Neuronal stem cell (in vitro differentiated cells): ENCODE data around the gene BACE2.

Source experiments
- DNase-seq: peaks from one replicate; pipeline ENCODE4 v3.0.0-alpha.2; 2013; ENCODE audit warnings: low spot score
- H2AFZ ChIP-seq: one replicate; pipeline ENCODE4 v1.6.1; 2013; ENCODE audit warnings: mild to moderate bottlenecking, low read length, inconsistent platforms
- H2AK5ac ChIP-seq: 2 replicates; pipeline ENCODE4 v1.6.1; 2013; ENCODE audit warnings: low read depth, mild to moderate bottlenecking, inconsistent platforms, low read length, moderate library complexity, mixed read lengths
- H2BK120ac ChIP-seq: 2 replicates; pipeline ENCODE4 v1.6.1; 2013; ENCODE audit warnings: low read depth, mild to moderate bottlenecking, inconsistent platforms, low read length, moderate library complexity, mixed read lengths
- H2BK12ac ChIP-seq: one replicate; pipeline ENCODE4 v1.6.1; 2013; ENCODE audit warnings: low read length, inconsistent platforms
- H2BK15ac ChIP-seq: 2 replicates; pipeline ENCODE4 v1.6.1; 2013; ENCODE audit warnings: mild to moderate bottlenecking, low read length, inconsistent platforms, mixed read lengths
- H2BK5ac ChIP-seq: one replicate; pipeline ENCODE4 v1.6.1; 2013; ENCODE audit warnings: inconsistent platforms, mild to moderate bottlenecking, low read length, moderate library complexity
- H3K14ac ChIP-seq: one replicate; pipeline ENCODE4 v1.6.1; 2013; ENCODE audit warnings: low read length, inconsistent platforms
- H3K18ac ChIP-seq: 2 replicates; pipeline ENCODE4 v1.6.1; 2013; ENCODE audit warnings: low read length, inconsistent platforms
- H3K23ac ChIP-seq: 2 replicates; pipeline ENCODE4 v1.6.1; 2013; ENCODE audit warnings: low read depth, mild to moderate bottlenecking, mixed read lengths, low read length, inconsistent platforms; ENCODE audit not compliant: poor library complexity
- H3K27ac ChIP-seq: replicated peaks from 3 replicates; pipeline ENCODE4 v1.5.1; 2013; ENCODE audit warnings: low read length, inconsistent platforms
- H3K27me3 ChIP-seq, 3 experiments: 2 replicates each; pipeline ENCODE4 v1.6.1; 2013; ENCODE audit warnings: low read length in 3 of 3, mild to moderate bottlenecking in 2 of 3, inconsistent platforms in 1 of 3, low read depth in 1 of 3, mixed read lengths in 1 of 3, moderate library complexity in 1 of 3; ENCODE audit not compliant: control insufficient read depth in 3 of 3, insufficient read depth in 3 of 3
- H3K36me3 ChIP-seq, 2 donors: replicated peaks in 1 of 2; 2 replicates each; pipeline ENCODE4 v1.6.1; 2013; ENCODE audit warnings: low read length in 2 of 2; ENCODE audit not compliant: control insufficient read depth in 2 of 2, insufficient read depth in 2 of 2
- H3K4ac ChIP-seq: 2 replicates; pipeline ENCODE4 v1.6.1; 2013; ENCODE audit warnings: inconsistent platforms, mild to moderate bottlenecking, low read length, moderate library complexity
- H3K4me1 ChIP-seq, 2 donors: 1 replicate in 1 of 2; 2 replicates in 1 of 2; pipeline ENCODE4 v1.6.1; 2013; ENCODE audit warnings: low read length in 2 of 2, low read depth in 1 of 2; ENCODE audit not compliant: control insufficient read depth in 2 of 2, insufficient read depth in 1 of 2
- H3K4me2 ChIP-seq: one replicate; pipeline ENCODE4 v1.6.1; 2013; ENCODE audit warnings: mild to moderate bottlenecking, low read length, inconsistent platforms; ENCODE audit not compliant: insufficient read depth, poor library complexity, severe bottlenecking
- H3K4me3 ChIP-seq, 2 donors: 2 replicates each; pipeline ENCODE4 v1.5.1; 2013; ENCODE audit warnings: low read length in 2 of 2, mild to moderate bottlenecking in 2 of 2, inconsistent platforms in 1 of 2, moderate library complexity in 1 of 2
- H3K79me1 ChIP-seq: one replicate; pipeline ENCODE4 v1.6.1; 2013; ENCODE audit warnings: low read depth, mild to moderate bottlenecking, inconsistent platforms, low read length, moderate library complexity
- H3K9ac ChIP-seq: one replicate; pipeline ENCODE4 v1.6.1; 2013; ENCODE audit warnings: mild to moderate bottlenecking, low read depth, low read length, inconsistent platforms; ENCODE audit not compliant: poor library complexity
- H3K9me3 ChIP-seq, 2 donors: replicated peaks in 1 of 2; 2 replicates each; pipeline versions ENCODE3 to v1.6.1; 2013; ENCODE audit warnings: low read length in 2 of 2, mild to moderate bottlenecking in 2 of 2, inconsistent platforms in 1 of 2, low read depth in 1 of 2, mixed read lengths in 1 of 2, moderate library complexity in 1 of 2; ENCODE audit not compliant: control insufficient read depth in 2 of 2, insufficient read depth in 1 of 2
- H4K8ac ChIP-seq: one replicate; pipeline ENCODE4 v1.6.1; 2013; ENCODE audit warnings: low read depth, mild to moderate bottlenecking, inconsistent platforms, low read length, moderate library complexity
- H4K91ac ChIP-seq: one replicate; pipeline ENCODE4 v1.6.1; 2013; ENCODE audit warnings: low read length, low read depth, mild to moderate bottlenecking, inconsistent platforms; ENCODE audit not compliant: poor library complexity
- WGBS, 2 donors: extraction: QIAGEN DNeasy Blood & Tissue Kit; methylation state at CpG; one replicate each; pipeline ENCODE4 v1.1.7; 2013; ENCODE audit warnings: missing lambda C conversion rate in 2 of 2, mixed read lengths in 1 of 2; ENCODE audit not compliant: insufficient read length in 2 of 2, insufficient replicate concordance in 1 of 2; ENCODE audit errors: extremely low coverage in 2 of 2; 5-methylcytosine and 5-hydroxymethylcytosine counted together

The BACE2 gene

DNA sequence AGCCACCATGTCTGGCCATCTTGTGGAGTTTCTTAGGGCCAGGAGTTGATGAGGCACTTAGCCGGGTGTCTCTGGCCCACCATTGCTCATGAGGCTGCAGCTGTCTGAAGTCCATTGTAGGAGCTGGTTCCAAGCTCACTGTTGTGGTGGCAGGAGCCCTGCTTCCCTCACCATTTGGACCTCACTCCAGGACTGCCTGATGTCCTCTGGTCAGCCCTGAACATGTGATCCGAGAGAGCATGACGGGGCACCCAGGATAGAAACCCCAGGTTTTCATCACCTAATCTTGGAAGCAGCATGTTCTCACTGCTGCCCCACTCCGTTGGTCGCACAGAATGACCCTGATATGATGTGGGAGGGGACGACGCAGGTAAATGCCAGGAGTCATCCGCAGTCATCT, 92.5 kb downstream of the BACE2 start:
- no peak overlapping the region for H2BK5ac ChIP-seq
- no peaks in the 10 kb centered on the region for H3K27me3 ChIP-seq
- no peak overlapping the region for H3K27ac ChIP-seq
- H4K8ac ChIP-seq, result no peak overlapping the region
- no peaks in the 10 kb centered on the region for H3K36me3 ChIP-seq
- H3K79me1 ChIP-seq, result no peaks in the 10 kb centered on the region
- H3K23ac ChIP-seq, result no peak overlapping the region
- H3K4me1 ChIP-seq, result no peaks in the 10 kb centered on the region
- no CpG with 5 or more reads among the region's 8 CpGs for WGBS, 2 donors
- H4K91ac ChIP-seq, result no peak overlapping the region
- no peak overlapping the region for H3K4ac ChIP-seq
- H3K4me2 ChIP-seq, result no peak overlapping the region
- no peak overlapping the region for H2BK12ac ChIP-seq
- H3K14ac ChIP-seq, result no peak overlapping the region
- no peak overlapping the region for H2AFZ ChIP-seq
- H3K9ac ChIP-seq, result no peak overlapping the region
- H2BK120ac ChIP-seq, result no peak overlapping the region
- no peak overlapping the region for H3K18ac ChIP-seq
- H3K9me3 ChIP-seq, result peaks cover 0 to under 1% of the 10 kb centered on the region in 2 donors
- no peak overlapping the region for H2BK15ac ChIP-seq
- no peak overlapping the region for H3K4me3 ChIP-seq
- no peak for DNase-seq
- no peak overlapping the region for H2AK5ac ChIP-seq

DNA sequence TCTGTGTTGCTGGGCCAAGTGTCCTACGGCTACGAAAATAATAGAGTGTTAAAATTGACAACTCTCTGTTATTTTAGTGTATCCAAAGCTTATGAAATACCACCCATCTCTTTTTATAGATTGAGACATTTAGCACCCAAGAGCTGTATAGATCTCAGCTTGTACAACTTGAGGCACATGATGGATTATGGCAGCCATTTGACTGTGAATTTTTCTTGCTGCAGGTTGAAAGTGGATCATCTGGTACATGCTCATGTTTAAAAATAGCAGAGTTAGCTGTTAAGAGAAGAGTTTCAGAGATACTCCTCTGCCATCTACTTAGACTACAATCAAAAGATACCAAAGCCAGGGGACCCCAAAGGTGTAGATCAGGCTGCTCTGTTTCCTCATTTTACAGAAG, 99.4 kb downstream of the BACE2 start:
- H4K8ac ChIP-seq, result no peak overlapping the region
- WGBS, 2 donors, result no CpG with 5 or more reads among the region's 2 CpGs
- no peak overlapping the region for H2BK12ac ChIP-seq

DNA sequence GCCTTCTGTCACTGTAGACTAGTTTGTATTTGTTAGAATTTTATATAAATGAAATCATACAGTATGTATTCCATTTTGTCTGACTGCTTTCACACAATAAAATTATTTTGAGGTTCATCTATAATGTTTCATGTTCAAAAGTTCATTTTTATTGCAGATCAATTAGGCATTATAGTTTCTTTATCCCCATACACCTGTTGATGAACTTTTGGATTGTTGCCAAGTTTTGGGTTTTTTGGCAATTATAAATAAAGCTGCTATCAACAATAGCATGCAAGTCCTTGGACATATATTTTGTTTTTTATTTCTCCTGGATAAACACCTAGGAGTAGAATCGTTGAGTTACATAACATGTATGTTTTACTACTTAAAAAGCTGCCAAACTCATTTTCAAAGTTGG, 101.6 kb downstream of the BACE2 start:
- Histone ChIP-seq H2AFZ (no peak overlapping the region), H3K9me3 (no peaks in the 10 kb centered on the region), H4K91ac (no peak overlapping the region), H3K4ac (no peak overlapping the region), H3K4me1 (no peaks in the 10 kb centered on the region), H3K23ac (no peak overlapping the region), H4K8ac (no peak overlapping the region), H3K9ac (no peak overlapping the region), H2BK15ac (no peak overlapping the region), H3K27me3 (no peaks in the 10 kb centered on the region), H3K4me2 (no peak overlapping the region), H3K79me1 (no peaks in the 10 kb centered on the region), H2BK12ac (no peak overlapping the region), H2BK120ac (no peak overlapping the region), H3K14ac (no peak overlapping the region), H2BK5ac (no peak overlapping the region), H3K27ac (no peak overlapping the region), H3K36me3 (no peaks in the 10 kb centered on the region), H3K18ac (no peak overlapping the region), H2AK5ac (no peak overlapping the region), H3K4me3 (no peak overlapping the region)
- no CpG with 5 or more reads among the region's 1 CpG for WGBS, 2 donors
- no peak for DNase-seq

More for the DNA sequence above, 99.4 kb downstream of the BACE2 start:
- no peak overlapping the region for H2BK5ac ChIP-seq
- H2AFZ ChIP-seq, result no peak overlapping the region
- H3K9ac ChIP-seq, result no peak overlapping the region
- H2AK5ac ChIP-seq, result no peak overlapping the region
- no peak overlapping the region for H2BK120ac ChIP-seq
- no peaks in the 10 kb centered on the region for H3K36me3 ChIP-seq
- no peak overlapping the region for H2BK15ac ChIP-seq
- no peaks in the 10 kb centered on the region for H3K4me1 ChIP-seq
- no peak overlapping the region for H3K14ac ChIP-seq
- H3K27me3 ChIP-seq, result no peaks in the 10 kb centered on the region
- no peak overlapping the region for H3K23ac ChIP-seq
- no peak overlapping the region for H3K4me2 ChIP-seq
- no peak for DNase-seq
- no peak overlapping the region for H3K4me3 ChIP-seq
- no peak overlapping the region for H4K91ac ChIP-seq
- H3K27ac ChIP-seq, result no peak overlapping the region
- no peak overlapping the region for H3K18ac ChIP-seq
- H3K4ac ChIP-seq, result no peak overlapping the region
- H3K9me3 ChIP-seq, result no peaks in the 10 kb centered on the region
- no peaks in the 10 kb centered on the region for H3K79me1 ChIP-seq

DNA sequence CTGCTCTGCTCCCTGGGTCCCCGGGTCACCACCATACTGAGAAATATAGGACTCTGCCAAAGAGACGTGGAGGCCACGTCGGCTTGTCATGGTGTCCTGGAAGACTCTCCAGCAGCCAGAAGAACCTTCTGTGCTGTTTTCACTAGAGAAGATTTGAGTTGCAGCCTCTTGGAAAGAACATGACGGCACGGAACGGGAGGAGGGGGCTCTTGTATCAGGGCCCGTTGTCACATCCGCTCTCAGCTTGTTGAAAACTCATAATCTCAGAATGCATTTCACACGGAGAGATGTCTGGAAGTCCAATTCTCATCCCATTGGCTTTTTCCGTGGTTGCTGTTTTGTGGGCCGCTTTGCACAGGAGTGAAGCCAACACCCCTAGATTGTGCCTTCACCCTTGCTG, 109.2 kb downstream of the BACE2 start:
- Histone ChIP-seq H3K4me3 (no peak overlapping the region), H3K79me1 (no peaks in the 10 kb centered on the region), H3K23ac (no peak overlapping the region), H2AFZ (no peak overlapping the region), H2BK120ac (no peak overlapping the region), H3K27ac (no peak overlapping the region), H3K18ac (no peak overlapping the region), H3K4ac (no peak overlapping the region), H2BK5ac (no peak overlapping the region), H3K14ac (no peak overlapping the region), H4K91ac (no peak overlapping the region), H3K9me3 (peaks cover 0 to 2% of the 10 kb centered on the region in 2 donors), H2AK5ac (no peak overlapping the region), H3K4me1 (no peaks in the 10 kb centered on the region), H3K9ac (no peak overlapping the region), H2BK15ac (no peak overlapping the region), H3K4me2 (no peak overlapping the region), H4K8ac (no peak overlapping the region), H3K36me3 (no peaks in the 10 kb centered on the region), H2BK12ac (no peak overlapping the region), H3K27me3 (no peaks in the 10 kb centered on the region)
- DNase-seq, result no peak
- no CpG with 5 or more reads among the region's 12 CpGs for WGBS, 2 donors
